GM18868 (cell line): ENCODE measurements around the gene CENPK.
A peak's percentile ranks its signal among the peaks of the same experiment; 100 is the strongest.
"Not testable (repeated sequence)": the region's sequence is repeated elsewhere in the genome, so short reads cannot be mapped to it uniquely, and the experiment has no call there.

Source experiments
- ATAC-seq: cut with Tn5 transposase; IDR thresholded peaks from one replicate; pipeline ENCODE4 v1.9.1; 2021; ENCODE audit warnings: mild to moderate bottlenecking, moderate library complexity; ENCODE audit not compliant: unreplicated experiment

CENPK gene

DNA sequence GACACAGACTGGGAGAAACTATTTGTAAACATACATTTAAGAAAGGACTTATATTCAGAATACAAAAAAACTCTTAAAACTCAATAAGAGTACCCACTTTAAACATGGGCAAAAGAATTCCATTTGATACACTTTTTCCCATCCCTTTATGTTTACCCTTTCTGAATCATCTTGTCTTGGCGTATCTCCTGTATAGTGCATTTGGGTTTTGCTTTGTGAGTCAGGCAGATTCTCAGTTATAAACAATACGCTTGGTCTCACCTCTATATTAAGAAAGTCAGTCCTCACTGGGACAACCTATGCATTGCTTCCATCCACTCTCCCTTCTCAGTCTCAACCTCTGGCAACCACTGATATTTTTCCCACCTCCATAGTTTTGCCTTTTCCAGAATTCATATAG is 54.0 kb downstream of the CENPK start:
- ATAC-seq = no peak

DNA sequence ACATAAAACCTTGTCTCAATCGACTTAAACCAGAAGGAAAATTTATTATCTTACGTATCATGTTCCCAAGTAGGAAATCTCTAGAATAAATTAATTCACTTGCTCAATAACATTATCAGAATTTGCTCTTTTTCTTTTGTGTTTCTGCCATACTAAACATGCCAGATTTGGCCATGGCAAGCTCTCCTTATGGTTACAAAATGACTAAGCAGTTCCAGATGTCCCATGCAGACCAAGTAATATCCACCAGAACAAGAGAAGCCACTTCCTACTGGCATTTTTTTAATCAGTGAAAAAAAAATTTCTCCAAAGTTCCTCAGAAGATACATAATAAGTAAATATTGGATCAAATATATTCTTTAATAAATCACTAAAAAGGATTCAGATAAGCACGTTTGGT is 56.0 kb downstream of the CENPK start:
- ATAC-seq = no peak

DNA sequence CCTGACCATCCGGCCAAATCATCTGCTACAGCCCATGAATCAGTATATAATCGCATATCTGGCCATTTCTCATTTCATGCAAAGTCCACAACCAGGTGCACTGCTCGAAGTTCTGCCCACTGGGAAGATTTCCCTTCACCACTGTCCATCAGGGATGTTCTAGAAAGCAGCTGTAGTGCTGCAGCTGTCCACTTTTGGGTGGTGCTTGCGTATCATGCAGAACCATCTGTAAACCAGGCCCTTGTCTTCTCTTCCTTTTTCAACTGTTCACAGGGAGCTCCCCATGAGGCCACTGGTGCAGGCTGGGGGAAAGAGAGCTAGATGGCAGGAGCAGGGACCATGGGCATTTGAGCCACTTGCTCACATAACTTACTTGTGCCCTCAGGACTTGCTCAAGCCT is 73.8 kb downstream of the CENPK start:
- no peak for ATAC-seq

DNA sequence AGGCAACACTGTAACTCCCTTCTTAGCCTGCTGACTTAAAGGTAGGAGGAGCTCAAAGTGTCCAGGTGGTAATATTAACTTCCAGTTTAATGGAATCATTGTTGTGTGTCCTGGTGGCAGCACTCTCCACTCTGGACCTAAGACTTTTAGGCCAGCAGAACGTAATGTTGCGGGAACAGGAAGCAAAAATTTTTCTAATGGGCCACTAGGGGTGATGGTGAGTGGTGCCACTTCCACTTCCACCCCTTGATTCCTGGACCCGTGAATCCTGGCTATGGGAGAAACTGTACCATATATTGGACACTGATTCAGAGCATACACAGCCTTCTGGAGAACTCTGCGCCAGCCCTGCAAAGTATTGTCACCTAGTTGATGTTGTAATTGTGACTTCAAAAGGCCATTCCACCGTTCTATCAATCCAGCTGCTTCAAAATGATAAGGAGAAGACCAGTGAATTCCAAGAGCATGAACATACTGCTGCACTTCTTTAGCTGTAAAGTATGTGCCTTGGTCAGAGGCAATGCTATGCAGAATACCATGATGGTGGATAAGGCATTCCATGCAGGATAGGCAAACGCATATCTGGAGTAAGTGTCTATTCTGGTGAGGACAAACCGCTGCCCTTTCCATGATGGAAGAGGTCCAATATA is 74.8 kb downstream of the CENPK start:
- not testable (repeated sequence) for ATAC-seq

DNA sequence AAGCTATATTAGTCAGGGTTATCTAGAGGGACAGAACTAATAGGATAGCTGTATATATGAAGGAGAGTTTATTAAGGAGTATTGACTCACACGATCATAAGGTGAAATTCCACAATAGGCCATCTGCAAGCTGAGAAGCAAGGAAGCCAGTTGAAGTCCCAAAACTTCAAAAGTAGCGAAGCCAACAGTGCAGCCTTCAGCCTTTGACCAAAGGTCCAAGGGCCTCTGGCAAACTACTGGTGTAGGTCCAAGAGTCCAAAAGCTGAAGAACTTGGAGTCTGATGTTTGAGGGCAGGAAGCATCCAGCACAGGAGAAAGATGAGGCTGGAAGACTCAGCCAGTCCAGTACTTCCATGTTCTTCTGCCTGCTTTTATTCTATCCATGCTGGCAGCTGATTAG is 76.2 kb downstream of the CENPK start:
- ATAC-seq = not testable (repeated sequence)

DNA sequence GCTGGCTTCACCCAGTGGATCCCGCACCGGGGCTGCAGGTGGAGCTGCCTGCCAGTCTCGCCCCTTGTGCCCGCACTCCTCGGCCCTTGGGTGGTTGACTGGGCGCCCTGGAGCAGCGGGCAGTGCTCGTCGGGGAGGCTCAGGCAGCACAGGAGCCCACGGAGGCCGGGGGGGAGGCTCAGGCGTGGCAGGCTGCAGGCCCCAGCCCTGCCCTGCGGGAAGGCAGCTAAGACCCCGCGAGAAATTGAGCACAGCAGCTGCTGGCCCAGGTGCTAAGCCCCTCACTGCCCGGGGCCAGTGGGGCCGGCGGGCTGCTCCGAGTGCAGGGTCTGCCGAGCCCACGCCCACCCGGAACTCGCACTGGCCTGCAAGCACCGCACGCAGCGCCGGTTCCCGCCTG is 77.6 kb downstream of the CENPK start:
- ATAC-seq = no peak

DNA sequence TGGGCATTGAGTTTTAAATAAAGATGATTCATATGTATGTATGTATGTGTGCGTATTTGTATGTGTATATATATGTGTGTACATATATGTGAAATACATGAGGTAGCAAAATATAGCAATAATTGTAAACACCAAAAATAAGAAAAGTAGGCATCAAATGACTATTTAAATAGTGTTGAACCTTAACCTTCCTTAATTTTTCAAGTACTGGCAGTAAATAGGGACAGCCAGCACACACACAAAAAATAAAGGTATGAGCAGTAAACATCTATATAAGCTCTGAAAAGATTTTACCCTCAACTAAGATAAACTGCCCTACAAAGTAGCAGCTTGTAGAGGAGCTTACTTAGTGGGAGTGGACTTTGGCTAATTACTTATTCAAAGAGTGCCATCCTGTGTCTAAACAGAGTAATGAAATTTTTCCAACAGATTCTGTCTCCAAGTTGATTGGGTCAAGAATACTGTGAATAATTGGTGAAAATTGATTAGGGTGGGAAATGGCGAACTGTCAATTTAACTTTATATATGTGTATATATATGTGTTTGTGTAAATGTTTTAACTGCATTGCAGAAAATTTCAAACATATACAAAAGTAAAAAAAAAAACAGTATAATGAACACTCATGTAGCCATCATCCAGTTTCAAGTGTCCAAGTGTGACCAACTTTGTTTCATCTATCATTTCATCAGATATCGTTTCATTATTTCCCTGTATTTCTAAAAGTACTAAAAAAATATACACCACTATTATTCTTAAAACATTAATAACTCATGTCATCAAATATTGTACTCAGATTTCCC is 79.2 kb downstream of the CENPK start:
- ATAC-seq = peak; percentile 41

DNA sequence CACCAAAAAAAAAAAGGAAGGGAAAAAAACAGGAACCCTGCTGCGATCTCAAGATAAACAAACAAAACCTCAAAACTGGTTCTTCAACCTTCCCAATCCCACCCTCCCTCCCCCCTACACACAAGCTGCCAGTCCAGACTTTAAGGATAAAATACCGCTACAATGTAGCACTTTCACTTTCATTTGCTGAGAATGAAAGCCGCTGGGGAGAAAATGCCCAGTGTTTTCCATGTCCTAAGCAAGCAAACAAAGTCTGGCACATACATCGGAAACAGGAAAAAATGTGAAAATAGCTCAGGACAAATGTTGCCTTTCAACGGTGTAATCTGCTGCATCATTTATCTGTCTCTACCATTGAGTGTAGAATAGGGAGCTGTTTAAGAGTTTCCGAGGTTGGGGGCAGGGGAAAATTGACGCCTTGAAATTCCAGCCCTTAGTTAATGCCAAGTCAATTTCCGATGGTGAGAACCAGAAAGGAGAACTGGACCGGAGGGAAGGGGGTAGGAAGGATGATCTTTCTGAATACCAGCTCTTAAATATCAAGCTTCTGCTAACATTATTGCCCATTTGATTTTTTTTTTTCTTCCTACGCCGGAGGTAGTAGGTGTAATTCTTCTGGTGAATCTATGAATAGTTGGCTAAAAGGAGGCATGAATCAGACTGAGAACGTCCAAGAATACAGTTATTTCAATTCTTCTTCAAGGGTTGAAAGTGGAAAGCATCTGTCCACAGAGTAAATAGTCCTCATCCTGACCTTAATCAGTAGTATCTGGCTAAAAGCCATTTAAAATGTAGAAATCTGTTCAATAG is 80.0 kb downstream of the CENPK start:
- peak; percentile 30 for ATAC-seq

DNA sequence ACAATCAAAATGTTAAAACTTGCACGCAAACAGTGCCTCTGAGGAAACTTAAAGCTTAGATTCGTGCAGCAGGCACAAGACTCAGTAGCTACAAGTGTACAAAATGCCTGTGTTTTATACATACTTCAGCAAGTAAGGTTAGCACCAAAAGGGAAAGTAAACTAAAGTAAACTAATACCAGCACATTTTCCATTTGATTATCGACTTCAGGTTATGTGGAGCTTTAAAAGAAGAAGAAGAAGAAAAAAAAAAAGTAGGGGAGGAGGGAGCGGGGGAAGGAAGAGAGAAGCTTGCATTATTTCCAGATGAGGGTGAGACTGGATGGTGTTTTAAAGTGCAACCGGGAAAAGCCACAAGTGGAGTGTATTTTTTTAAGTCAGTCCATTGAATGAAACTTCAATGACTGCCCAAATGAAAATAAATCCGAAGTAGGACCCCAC is 80.7 kb downstream of the CENPK start:
- no peak for ATAC-seq

DNA sequence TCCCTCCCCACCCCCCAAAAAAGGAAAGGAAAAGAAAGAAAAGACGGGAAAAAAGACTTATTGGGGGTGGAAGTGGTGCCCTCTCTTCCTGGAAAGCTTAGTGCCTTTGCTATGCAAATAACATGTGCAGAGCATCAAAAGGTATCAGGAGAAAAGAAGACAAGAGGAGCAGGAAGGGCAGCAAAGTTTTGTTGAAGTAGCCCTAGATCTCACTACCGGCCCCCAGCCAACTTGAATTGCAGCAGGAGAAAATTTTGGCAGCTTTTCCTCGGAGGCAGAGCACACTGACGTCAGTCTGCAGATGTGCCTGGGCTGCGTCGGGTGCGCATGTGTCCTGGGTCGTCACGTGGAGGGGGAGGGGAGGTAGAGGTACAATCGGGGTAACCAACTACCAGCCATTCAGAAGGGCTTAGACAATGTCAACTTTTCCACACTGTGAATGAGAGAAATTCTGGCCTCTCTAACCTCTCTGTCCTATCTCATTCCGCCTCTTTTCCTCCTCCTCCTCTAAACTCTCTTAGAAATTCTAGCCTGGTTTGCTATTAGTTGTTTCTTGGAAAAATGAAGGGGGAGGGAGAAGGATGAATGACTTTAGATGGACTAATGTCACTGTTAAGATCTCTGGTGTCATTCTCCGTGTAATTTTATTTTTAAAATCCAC is 81.2 kb downstream of the CENPK start, which contains the start of gene ADAMTS6:
ADAMTS6 (minus strand) TSS at position 286 of the 661 bp plus-strand sequence. CDS start 8,247 bp downstream, outside the sequence.
- peak; percentile 79 for ATAC-seq

DNA sequence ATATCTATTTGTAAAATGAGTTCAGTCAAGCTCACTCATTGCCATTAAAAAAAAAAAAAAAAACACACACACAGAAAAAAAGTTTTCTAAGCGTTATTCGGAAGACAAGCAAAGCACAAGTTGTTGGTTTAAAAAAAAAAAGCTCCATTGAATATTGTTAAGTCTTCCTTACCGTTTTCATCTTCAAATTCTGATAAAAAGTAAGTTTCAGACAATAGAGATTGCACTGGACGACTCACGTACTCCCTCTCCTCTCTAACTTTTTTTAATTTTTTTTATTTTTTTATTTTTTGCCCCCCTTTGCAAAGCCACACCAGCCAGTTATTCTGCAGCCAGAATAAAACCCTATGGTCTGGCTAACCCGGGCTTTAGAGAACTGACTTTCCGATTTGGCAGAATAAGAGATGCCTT is 81.8 kb downstream of the CENPK start:
- no peak for ATAC-seq

DNA sequence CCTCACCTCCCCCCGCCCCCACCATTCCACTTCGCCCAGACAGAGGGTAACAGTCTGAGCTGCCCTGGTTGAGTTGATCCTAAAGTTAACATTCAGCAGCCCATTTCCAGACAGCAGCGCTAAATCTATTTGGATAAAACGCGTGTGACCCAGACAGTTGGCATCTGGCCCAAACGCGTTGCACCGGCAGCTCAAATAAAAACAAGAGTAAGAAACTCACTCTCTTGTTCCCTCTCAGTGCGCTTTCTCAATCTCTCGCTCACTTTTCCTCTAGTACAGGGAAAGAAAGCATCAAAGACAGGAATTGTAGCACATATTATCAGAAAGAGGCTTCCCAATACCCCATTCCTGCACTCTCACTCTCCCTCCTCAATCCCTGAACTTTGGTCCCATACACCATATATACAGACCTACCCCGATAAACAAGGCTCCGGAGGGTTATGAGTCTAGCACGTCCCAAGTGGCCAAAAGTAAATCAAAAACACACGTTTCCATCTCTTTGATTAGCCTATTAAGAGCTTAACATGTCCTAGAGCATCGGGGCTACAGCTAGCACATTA is 82.6 kb downstream of the CENPK start:
- ATAC-seq = peak; percentile 35

DNA sequence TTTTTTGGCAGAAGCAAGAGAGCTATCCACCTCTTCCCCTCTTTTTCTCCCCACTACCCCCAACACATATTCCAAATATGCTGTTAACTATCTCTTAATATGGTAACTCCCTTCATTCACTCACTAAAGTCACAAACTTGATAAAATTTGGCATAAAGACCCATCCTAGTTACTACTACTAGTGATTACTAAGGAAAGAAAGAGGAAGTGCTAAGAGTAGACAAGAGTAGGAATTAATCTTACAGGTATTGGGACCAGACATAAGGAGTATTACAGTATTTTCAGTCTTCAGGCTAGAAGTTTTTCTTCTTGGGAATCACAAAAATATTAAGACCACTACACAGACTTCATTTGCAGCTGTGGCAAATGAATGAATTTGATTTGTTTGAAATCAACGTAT is 83.4 kb downstream of the CENPK start:
- ATAC-seq = no peak

DNA sequence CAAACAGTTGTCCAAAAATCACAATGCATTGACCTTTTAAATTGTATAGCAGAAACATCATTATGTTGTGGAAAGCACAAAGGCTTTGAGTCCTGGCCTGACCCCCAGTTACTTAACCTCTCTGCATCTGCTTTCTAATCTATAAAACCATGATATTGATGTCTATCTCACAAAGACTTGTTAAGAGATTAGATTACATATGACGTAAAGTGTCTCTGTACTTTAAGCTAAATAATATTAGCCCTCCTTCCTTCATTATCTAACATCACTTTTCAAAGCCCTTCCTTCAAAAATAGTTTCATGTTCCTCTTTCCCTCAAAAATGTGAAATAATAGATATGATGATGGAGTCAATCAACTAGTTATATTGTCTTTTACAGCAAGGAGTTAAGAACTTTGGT is 84.6 kb downstream of the CENPK start:
- no peak for ATAC-seq

DNA sequence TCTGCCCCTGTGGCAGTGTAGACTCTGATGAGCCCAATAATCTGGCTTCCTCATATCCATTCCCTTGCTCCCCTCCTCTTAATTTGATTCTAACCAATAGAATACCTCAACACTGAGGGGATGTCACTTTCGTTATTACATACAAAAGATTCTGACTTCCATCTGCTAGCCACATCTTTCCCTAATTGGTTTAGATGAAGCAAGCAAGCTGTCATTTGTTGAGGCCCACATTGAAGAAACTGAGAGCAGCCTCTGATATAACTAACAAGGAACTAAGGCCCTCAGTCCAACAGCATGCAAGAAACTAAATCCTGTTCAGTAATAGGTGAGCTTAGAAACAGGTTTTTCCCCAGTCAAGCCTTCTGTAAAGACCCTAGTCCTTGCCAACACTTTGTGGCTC is 87.1 kb downstream of the CENPK start:
- no peak for ATAC-seq

DNA sequence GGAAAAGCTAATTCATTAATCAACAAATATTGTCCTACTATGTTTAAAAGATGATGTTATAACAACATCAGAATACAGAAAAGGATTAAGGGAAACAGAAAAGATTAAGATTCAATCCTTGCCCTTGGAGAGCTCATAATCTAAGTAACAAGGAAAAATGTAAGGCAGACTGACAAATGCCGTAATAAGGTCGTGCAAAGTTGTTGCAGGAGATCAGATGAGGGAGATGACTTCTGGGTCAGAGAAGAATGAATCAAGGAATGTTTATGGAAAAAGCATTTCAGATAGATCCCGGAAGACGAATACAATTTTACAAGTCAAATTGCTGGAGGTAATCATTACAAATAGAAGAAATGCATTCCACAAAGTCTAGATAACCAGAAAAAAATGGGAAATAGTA is 87.6 kb downstream of the CENPK start:
- ATAC-seq = no peak

DNA sequence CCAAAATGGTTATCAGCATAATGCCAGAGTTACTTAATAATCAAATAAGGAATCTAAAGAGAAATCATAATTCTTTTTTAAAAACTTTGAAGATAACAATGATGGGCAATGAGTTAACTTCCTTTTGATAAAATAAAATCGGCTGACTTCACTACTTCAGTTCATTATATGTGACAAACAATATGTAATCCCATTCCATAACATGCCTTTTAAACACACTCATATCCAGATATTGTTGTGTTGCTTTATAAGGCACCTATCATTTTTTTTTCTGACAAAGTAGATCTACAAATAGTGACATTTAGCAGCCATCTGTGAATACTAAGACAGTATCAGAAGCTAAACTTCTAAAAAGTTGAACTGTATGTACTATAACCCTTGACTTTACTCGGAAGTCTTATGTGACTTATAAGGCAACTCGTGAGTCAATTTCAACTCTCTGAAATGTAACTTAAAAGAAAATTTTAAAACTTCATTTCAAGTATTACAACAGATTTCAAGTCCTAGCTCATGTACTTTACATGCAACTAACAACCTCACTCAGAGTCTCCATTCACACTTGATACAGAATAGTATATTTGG is 88.7 kb downstream of the CENPK start:
- no peak for ATAC-seq

DNA sequence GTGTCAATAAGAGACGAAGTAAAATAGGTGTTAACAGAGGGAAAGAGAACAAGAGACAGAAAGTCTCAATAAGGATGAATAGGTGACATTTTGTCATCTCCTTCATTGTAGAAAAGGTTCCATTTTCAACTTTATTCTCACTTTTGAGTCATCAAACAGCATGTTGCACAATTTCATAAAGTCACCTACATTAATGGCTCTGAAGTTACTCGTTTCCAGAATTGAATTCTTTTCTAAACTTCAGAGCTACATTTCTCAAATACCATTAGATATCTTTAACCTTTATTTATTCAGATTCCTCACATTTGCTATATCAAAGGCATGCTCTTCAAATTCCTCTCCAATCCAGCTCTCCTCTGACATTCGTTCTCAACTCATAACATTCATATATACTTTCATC is 94.3 kb downstream of the CENPK start:
- no peak for ATAC-seq
